ENCODE measurements around the gene PEX13. TPM values are rescaled to one million over a fixed set of nuclear protein-coding genes. Genes with fewer than 3 reads are reported as not detected.

Gene PEX13
- total RNA-seq (29.7 and 35.5 TPM in 2 replicates), polyA plus RNA-seq (26.7 and 37.3 TPM in 2 replicates)

GRCh38 chr2:61017556-61018317 is at the start of gene PEX13, which contains the start of gene PUS10:
TSS of gene PEX13 (plus strand) at chr2:61017720. CDS start at chr2:61017760, 40 bp downstream.
TSS of gene PUS10 (minus strand) at chr2:61018255. CDS start at chr2:61011890, 6,365 bp downstream.
- Histone ChIP-seq H3K27ac (peak within 1 kb of the TSS; percentile 92), H3K27me3 (no peaks in the 10 kb centered on the region), H3K9me3 (ENCODE audit: low read depth) (no peaks in the 10 kb centered on the region), H3K4me3 (peak within 1 kb of the TSS; percentile 91), H3K4me1 (ENCODE audit: low read depth) (peaks cover 14% of the 10 kb centered on the region), H3K36me3 (no peaks in the 10 kb centered on the region)
- peak; percentile 77 to 79 for DNase-seq (ENCODE audit: low read depth in 1 of 2, low spot score in 1 of 2)
- no peak for TF ChIP-seq CTCF (IDR thresholded peaks at IDR 0.05; ENCODE audit: low read depth, low read length)

- no peaks in the 10 kb centered on the region for H3K4me1 ChIP-seq (ENCODE audit: low read depth)
- TF ChIP-seq CTCF (IDR thresholded peaks at IDR 0.05; ENCODE audit: low read depth, low read length), result no peak
- H3K27me3 ChIP-seq, result no peaks in the 10 kb centered on the region
- no peak overlapping the region for H3K27ac ChIP-seq
- no peak overlapping the region for H3K4me3 ChIP-seq
- no peak for DNase-seq (ENCODE audit: low read depth in 1 of 2, low spot score in 1 of 2)
- no peaks in the 10 kb centered on the region for H3K36me3 ChIP-seq
- no peaks in the 10 kb centered on the region for H3K9me3 ChIP-seq (ENCODE audit: low read depth)
These were observed 44.4 kb upstream of the PEX13 start for GRCh38 chr2:60972889-60973656.

GRCh38 chr2:60973705-60974104 is 43.8 kb upstream of the PEX13 start:
- Histone ChIP-seq H3K4me1 (ENCODE audit: low read depth) (no peaks in the 10 kb centered on the region), H3K4me3 (no peak overlapping the region), H3K27ac (no peak overlapping the region), H3K27me3 (no peaks in the 10 kb centered on the region), H3K9me3 (ENCODE audit: low read depth) (no peaks in the 10 kb centered on the region), H3K36me3 (no peaks in the 10 kb centered on the region)
- no peak for DNase-seq (ENCODE audit: low read depth in 1 of 2, low spot score in 1 of 2)
- no peak for TF ChIP-seq CTCF (IDR thresholded peaks at IDR 0.05; ENCODE audit: low read depth, low read length)

- no peak overlapping the region for H3K4me3 ChIP-seq
- no peak overlapping the region for H3K27ac ChIP-seq
- no peaks in the 10 kb centered on the region for H3K9me3 ChIP-seq (ENCODE audit: low read depth)
- no peak for DNase-seq (ENCODE audit: low read depth in 1 of 2, low spot score in 1 of 2)
- no peaks in the 10 kb centered on the region for H3K27me3 ChIP-seq
- no peaks in the 10 kb centered on the region for H3K36me3 ChIP-seq
- TF ChIP-seq CTCF (IDR thresholded peaks at IDR 0.05; ENCODE audit: low read depth, low read length), result no peak
- H3K4me1 ChIP-seq (ENCODE audit: low read depth), result no peaks in the 10 kb centered on the region
These were observed 42.9 kb upstream of the PEX13 start for GRCh38 chr2:60974652-60975051.

- H3K27ac ChIP-seq, result no peak overlapping the region
- H3K9me3 ChIP-seq (ENCODE audit: low read depth), result no peaks in the 10 kb centered on the region
- DNase-seq (ENCODE audit: low read depth in 1 of 2, low spot score in 1 of 2), result no peak
- no peaks in the 10 kb centered on the region for H3K27me3 ChIP-seq
- no peak overlapping the region for H3K4me3 ChIP-seq
- no peaks in the 10 kb centered on the region for H3K36me3 ChIP-seq
- no peaks in the 10 kb centered on the region for H3K4me1 ChIP-seq (ENCODE audit: low read depth)
- no peak for TF ChIP-seq CTCF (IDR thresholded peaks at IDR 0.05; ENCODE audit: low read depth, low read length)
These were observed 41.2 kb upstream of the PEX13 start for GRCh38 chr2:60976256-60976850.

Measured in cardiac muscle cell (in vitro differentiated cells and primary cell).